ENCODE results near the gene FMO3. TPM values are rescaled to one million over a fixed set of nuclear protein-coding genes. Genes with fewer than 3 reads are reported as not detected.

FMO3 gene
- polyA plus RNA-seq, 10 donors = 0.09 to 0.41 (median 0.22) TPM; not detected in 2

DNA sequence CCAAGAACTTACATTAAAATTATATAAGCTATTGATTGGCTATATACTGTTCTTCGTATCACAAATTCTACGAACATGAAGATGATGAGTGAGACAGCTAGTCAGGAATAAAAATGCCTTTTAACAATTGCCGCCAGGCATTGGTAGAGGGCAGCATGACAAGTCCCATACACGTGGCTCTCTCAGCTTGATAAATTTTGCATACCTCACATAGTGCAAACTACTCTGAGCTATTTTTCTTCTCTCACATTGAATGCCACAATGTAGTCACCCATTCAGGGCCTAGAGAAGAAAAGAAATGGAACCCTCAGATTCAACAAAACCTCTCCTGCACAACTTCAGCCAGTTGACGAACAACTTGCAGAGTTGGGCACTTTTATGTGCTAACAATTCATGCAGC is 67.4 kb downstream of the FMO3 start:
- DNase-seq = no peak

DNA sequence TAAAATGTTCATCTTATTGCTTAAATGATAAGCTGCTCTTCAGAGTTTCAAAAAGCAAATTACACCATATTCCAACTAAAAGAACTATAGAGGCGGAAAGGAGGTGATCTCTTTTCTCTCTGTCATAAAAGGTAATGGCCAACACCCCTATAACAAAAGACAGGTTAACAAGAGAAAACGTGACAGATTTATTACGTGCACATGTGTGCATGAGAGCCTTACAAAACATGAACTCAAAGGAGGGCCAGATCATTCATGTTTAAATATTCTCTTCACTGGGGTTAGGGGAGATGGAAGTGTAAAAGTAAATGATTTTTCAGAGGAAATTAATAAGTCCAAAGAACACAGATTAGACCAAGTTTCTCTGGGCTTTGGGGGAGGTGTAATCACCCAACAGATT is 67.8 kb downstream of the FMO3 start:
- DNase-seq = no peak

DNA sequence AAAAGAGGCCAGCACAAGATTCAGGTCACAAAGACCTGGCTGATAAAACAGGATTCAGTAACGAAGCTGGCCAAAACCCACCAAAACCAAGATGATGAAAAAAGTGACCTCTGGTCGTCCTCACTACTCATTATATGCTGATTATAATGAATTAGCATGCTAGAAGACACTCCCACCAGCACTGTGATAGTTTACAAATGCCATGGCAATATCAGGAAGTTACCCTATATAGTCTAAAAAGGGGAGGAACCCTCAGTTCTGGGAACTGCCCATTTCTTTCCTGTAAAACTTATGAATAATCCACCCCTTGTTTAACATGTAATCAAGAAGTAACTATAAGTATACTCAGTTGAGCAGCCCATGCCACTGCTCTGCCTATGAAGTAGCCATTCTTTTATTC is 68.4 kb downstream of the FMO3 start:
- DNase-seq = no peak

DNA sequence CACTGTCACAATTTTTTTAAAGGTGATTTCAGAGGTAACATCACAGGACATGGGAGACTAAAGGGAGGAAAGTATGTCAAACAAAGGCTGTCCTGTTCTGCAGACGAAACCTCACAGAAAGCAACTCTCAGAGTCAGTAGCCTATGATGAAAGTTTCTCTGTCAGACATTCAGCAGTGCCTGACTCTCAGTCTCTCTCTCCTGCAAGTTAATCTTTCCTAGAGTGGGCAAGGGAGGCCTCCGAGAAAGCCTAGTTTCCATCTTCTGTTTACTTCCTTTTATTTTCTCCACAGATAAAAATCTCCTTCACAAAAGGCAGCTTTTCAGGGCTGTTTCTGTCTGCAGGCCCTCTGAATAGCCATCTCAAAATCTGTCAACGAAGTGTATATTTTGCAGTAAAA is 69.5 kb downstream of the FMO3 start:
- no peak for DNase-seq

DNA sequence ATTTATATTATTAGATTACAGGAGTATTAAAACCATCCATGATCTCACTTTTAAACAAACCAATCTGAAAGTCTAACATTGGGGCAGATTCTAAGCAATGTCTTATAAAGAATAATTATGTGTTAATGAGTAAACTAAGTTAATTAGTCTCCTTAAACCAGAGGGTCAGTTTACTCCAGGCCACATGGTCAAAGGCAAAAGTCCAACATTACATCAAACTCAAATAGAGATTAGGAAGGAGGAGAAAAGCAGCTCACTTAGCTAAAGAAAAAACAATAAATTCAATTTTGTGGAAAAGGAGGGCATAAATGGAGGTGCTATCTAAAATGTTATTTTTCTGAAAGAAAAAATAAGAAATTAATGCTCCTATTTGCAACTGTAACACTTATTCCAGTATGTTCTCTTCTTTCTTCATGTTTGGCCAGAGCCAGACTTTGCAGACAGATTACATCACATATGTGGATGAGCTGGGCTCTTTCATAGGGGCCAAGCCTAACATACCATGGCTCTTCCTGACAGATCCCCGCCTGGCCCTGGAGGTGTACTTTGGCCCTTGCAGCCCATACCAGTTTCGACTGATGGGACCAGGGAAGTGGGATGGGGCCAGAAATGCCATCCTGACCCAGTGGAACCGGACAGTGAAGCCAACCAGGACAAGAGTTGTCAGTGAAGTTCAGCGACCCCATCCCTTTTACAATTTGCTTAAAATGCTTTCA is 70.1 kb downstream of the FMO3 start:
- DNase-seq = peak in 1 of 3 donors; percentile 18

DNA sequence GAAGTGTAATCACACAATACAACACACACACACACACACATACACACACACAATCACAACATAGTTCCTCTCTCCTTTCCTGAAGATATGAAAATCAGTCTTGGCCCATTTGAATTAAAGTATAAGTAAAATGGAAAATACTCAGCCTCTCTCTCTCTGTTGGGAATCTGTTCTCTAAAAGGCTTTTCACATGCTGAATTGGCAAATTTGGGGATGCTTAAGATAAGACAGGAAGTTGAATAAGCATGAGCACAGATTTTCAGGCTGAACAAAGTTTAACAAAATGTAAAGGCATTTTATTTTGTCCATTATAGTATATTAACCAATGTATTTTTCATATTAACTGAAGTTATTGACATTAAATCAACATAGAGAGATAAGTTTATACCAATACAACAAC is 70.7 kb downstream of the FMO3 start:
- DNase-seq = peak in 1 of 3 donors; percentile 10

DNA sequence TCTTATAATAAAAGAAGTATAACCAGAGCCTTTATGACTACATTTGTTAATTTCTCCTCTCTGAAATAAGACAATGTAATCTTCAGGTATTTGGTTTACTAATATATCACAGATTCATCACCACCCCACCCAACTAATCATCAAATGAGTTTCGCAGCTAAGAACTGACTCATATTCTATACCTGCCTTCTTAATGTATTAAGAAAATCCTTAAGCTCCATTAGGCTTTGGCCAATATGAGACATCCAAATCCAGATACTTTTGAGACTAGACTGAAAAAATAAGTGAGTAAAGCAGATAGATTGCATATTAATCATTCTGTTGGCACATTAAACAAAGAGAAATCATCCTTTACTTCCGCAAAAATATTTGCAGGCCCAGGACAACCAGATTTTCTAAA is 75.7 kb downstream of the FMO3 start:
- no peak for DNase-seq

Other genes with a start within 250 kb of the FMO3 start
- gene MROH9, start 155.4 kb upstream of the FMO3 start, polyA plus RNA-seq (ENCODE audit: insufficient read length in 10 of 10) = under 1 TPM in 1 of 10 donors, not detected in 9; 0.07 TPM
- gene FMO2, start 94.4 kb downstream of the FMO3 start, polyA plus RNA-seq (ENCODE audit: insufficient read length in 10 of 10) = 1 to 10 TPM in 4 of 10 donors, under 1 TPM in 6; 0.37 to 1.5 (median 0.80) TPM
- gene FMO1, start 157.6 kb downstream of the FMO3 start, polyA plus RNA-seq (ENCODE audit: insufficient read length in 10 of 10) = 10 to 100 TPM in 3 of 10 donors, 1 to 10 TPM in 7; 6.4 to 12.7 (median 9.4) TPM
- 1 to 10 TPM; 3.4 to 5.5 (median 3.9) TPM for gene FMO4, start 223.3 kb downstream of the FMO3 start, polyA plus RNA-seq (ENCODE audit: insufficient read length in 10 of 10)

All from muscle of back (tissue), 11 donors.